Stomach smooth muscle (tissue), 2 donors: Measurements from ENCODE around the gene MRPS27.

Experiments used
- H3K27ac ChIP-seq: one replicate; pipeline ENCODE4 v1.7.0; 2013; ENCODE audit warnings: mild to moderate bottlenecking, low read length, inconsistent platforms
- H3K27me3 ChIP-seq, 2 donors: one replicate each; pipeline ENCODE4 v1.7.0; 2013; ENCODE audit warnings: low read length in 2 of 2; ENCODE audit not compliant: insufficient read depth in 2 of 2, control insufficient read depth in 1 of 2
- H3K36me3 ChIP-seq, 2 donors: one replicate each; pipeline ENCODE4 v1.7.0; 2013; ENCODE audit warnings: low read length in 2 of 2; ENCODE audit not compliant: control insufficient read depth in 2 of 2, insufficient read depth in 2 of 2
- H3K4me1 ChIP-seq: one replicate; pipeline ENCODE4 v1.7.0; 2013; ENCODE audit warnings: low read length; ENCODE audit not compliant: control insufficient read depth, insufficient read depth
- H3K4me3 ChIP-seq, 2 donors: one replicate each; pipeline ENCODE4 v1.7.0; 2013; ENCODE audit warnings: low read length in 2 of 2
- H3K9ac ChIP-seq, 2 donors: one replicate each; pipeline ENCODE4 v1.7.0; 2013; ENCODE audit warnings: low read length in 2 of 2, mild to moderate bottlenecking in 1 of 2
- H3K9me3 ChIP-seq, 2 donors: one replicate each; pipeline ENCODE4 v1.7.0; 2013; ENCODE audit warnings: low read length in 2 of 2; ENCODE audit not compliant: control insufficient read depth in 2 of 2
- donor health status: healthy.
- donor health status: Pancreatic carcinoma.

The MRPS27 gene

GRCh38 chr5:72266862-72267261 lies 53.2 kb downstream of the MRPS27 start:
- H3K27ac ChIP-seq = no peak overlapping the region

DNA sequence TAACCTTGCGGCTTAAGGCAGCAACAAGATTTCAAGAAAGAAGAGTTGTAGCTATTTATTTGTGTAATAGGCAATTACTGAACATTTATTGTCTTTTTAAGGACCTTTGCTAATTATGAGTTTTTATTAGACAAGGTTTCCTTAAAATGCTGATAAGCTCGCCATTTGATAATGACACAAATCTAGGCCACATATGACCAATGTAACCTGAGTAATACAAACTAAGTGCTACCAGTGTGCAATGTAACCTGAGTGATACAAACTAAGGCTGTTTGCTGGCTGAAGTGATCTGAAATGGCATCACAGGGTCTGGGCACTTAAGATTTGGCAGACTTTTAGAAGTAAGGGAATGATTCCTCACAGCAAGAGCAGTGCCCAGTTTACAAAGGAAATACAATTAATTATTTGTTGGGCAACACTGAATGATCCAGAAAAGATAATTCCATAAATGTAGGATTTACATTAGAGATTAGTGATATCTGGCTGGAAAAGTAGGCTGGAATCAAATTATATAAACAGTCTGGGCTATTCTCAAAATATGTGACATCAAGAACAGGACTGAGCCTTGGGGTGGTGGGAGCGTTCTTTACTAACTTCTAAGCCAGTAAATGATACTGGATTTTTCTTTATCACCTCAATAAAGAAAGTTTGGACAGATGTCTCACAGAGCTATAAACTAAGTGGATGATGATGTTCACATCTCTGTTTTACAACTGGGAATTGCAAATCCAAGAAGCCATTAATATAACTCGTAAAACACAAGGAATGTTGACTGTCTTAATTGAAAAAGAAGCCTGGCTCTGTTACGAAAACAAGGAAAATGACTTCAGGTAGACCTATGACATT lies 54.8 kb downstream of the MRPS27 start:
- no peaks in the 10 kb centered on the region for H3K9me3 ChIP-seq
- no peak overlapping the region for H3K9ac ChIP-seq
- H3K27ac ChIP-seq = no peak overlapping the region
- no peaks in the 10 kb centered on the region for H3K36me3 ChIP-seq
- no peak overlapping the region for H3K4me3 ChIP-seq
- H3K4me1 ChIP-seq = no peaks in the 10 kb centered on the region
- H3K27me3 ChIP-seq = no peaks in the 10 kb centered on the region

More at GRCh38 chr5:72266862-72267261, 53.2 kb downstream of the MRPS27 start:
- no peaks in the 10 kb centered on the region for H3K36me3 ChIP-seq
- no peaks in the 10 kb centered on the region for H3K4me1 ChIP-seq
- H3K27me3 ChIP-seq = no peaks in the 10 kb centered on the region
- H3K4me3 ChIP-seq = no peak overlapping the region
- H3K9me3 ChIP-seq = no peaks in the 10 kb centered on the region
- no peak overlapping the region for H3K9ac ChIP-seq

DNA sequence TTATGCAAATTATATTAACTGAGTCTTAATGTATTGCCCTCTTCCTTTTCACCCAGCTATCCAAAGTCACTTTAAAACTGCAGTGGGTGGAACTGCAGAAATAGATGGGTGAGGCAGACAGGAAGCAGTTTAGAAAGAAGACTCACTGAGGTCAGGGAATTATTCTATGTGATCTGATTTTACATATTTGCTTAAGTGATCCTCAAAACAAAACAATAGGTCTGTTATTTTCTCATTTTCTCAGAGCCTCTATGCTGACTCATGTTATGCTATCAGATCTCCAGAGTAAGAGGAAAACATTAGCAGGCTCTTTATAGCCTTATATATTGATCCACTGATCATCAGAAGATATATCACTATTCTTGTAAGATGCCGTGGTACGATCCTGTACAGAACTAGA lies 63.5 kb downstream of the MRPS27 start:
- H3K4me3 ChIP-seq = no peak overlapping the region
- no peaks in the 10 kb centered on the region for H3K27me3 ChIP-seq
- no peaks in the 10 kb centered on the region for H3K9me3 ChIP-seq
- H3K9ac ChIP-seq = no peak overlapping the region
- peaks cover 5% of the 10 kb centered on the region for H3K4me1 ChIP-seq
- H3K36me3 ChIP-seq = no peaks in the 10 kb centered on the region
- H3K27ac ChIP-seq = no peak overlapping the region

GRCh38 chr5:72255670-72256069 lies 64.4 kb downstream of the MRPS27 start:
- H3K9ac ChIP-seq = no peak overlapping the region
- H3K4me3 ChIP-seq = no peak overlapping the region
- H3K4me1 ChIP-seq = peaks cover 5% of the 10 kb centered on the region
- H3K27ac ChIP-seq = no peak overlapping the region
- no peaks in the 10 kb centered on the region for H3K27me3 ChIP-seq
- H3K9me3 ChIP-seq = no peaks in the 10 kb centered on the region
- H3K36me3 ChIP-seq = no peaks in the 10 kb centered on the region

- Histone ChIP-seq H3K4me1 (peaks cover 5% of the 10 kb centered on the region), H3K27me3 (no peaks in the 10 kb centered on the region), H3K4me3 (no peak overlapping the region), H3K9ac (no peak overlapping the region), H3K9me3 (no peaks in the 10 kb centered on the region), H3K36me3 (no peaks in the 10 kb centered on the region), H3K27ac (no peak overlapping the region)
Measured at GRCh38 chr5:72255237-72255636, 64.8 kb downstream of the MRPS27 start.

- Histone ChIP-seq H3K27ac (no peak overlapping the region), H3K9ac (no peak overlapping the region), H3K9me3 (no peaks in the 10 kb centered on the region), H3K27me3 (no peaks in the 10 kb centered on the region), H3K4me3 (no peak overlapping the region), H3K4me1 (peaks cover 16% of the 10 kb centered on the region), H3K36me3 (no peaks in the 10 kb centered on the region)
Measured at GRCh38 chr5:72252574-72253155, 67.4 kb downstream of the MRPS27 start.

DNA sequence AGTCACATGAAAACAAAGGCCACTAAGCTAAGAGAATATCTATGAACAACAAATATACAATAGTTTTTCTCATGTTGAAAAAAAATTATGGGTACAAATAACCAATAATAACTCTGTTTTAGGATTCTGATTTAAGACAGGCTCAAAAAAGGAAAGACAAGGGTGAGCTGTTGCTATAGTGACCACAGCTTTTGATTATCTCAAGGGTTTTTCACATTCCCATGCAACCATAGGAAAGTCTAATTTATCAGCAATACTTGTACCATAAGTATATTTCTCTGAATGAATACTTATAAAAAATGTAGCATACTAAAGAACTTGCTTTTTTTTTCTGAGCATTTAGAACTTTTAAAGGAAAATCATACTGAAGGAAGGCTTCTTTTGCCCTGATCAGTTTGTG lies 68.0 kb downstream of the MRPS27 start:
- no peak overlapping the region for H3K27ac ChIP-seq
- no peaks in the 10 kb centered on the region for H3K9me3 ChIP-seq
- H3K4me1 ChIP-seq = peaks cover 16% of the 10 kb centered on the region
- H3K4me3 ChIP-seq = no peak overlapping the region
- no peaks in the 10 kb centered on the region for H3K27me3 ChIP-seq
- H3K9ac ChIP-seq = no peak overlapping the region
- H3K36me3 ChIP-seq = no peaks in the 10 kb centered on the region

DNA sequence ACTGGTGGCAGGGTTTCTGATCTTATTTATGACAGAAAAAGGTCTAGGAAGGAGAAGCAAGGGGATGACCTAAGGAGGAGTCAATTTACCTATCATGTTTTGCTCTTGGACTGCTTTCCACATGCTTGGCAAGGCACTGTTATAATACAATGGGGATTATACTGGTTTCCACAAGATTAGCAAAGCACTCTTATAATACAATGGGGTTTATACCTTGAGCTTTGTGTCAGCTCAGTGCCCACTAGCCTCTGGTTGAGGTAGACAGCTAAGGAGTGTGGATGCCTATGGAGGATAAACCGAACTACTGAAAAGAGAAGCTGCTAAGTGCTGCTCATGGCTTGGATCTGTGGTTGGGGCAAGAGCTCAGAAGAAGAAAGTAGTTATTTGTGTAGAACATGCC lies 68.7 kb downstream of the MRPS27 start:
- Histone ChIP-seq H3K27me3 (no peaks in the 10 kb centered on the region), H3K27ac (no peak overlapping the region), H3K9me3 (no peaks in the 10 kb centered on the region), H3K4me1 (peaks cover 19% of the 10 kb centered on the region), H3K4me3 (no peak overlapping the region), H3K36me3 (no peaks in the 10 kb centered on the region), H3K9ac (no peak overlapping the region)

DNA sequence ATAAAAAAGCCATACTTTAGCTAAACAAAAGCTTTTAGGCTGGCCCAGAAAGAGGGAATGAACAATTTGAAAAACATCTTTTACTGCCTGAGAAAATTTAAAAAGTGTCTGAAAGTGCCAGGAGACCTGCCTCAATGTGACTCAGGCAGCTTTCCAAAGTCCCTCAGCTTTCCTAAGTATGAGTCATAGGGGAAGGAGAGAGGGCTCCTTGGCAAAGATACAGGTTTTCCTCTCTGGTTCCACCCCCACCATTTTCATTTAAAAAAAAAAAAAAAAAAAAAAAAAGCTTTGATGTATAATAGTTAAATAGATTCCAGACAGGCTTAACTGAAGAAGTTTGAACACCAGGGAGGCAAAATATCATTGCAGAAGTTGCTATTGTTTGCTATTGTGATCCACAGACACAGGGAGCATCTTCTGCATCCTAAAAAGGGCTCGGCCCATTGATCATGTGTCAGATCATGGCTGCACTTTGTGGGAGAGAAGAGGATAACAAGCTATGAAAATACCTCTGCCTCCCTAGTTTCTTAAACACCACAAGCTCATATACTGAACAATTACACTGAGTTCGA lies 71.5 kb downstream of the MRPS27 start:
- no peaks in the 10 kb centered on the region for H3K27me3 ChIP-seq
- H3K36me3 ChIP-seq = no peaks in the 10 kb centered on the region
- peak overlapping the region in 1 of 2 donors; percentile 23 for H3K4me3 ChIP-seq
- no peaks in the 10 kb centered on the region for H3K9me3 ChIP-seq
- H3K9ac ChIP-seq = peak overlapping the region in 1 of 2 donors; percentile 2
- H3K27ac ChIP-seq = peak overlapping the region; percentile 12
- peaks cover 34% of the 10 kb centered on the region for H3K4me1 ChIP-seq

- Histone ChIP-seq H3K36me3 (no peaks in the 10 kb centered on the region), H3K4me3 (peak overlapping the region in 1 of 2 donors; percentile 36), H3K27me3 (no peaks in the 10 kb centered on the region), H3K4me1 (peaks cover 34% of the 10 kb centered on the region), H3K9ac (peak overlapping the region in 1 of 2 donors; percentile 23), H3K9me3 (no peaks in the 10 kb centered on the region), H3K27ac (peak overlapping the region; percentile 81)
Measured at GRCh38 chr5:72246954-72247442, 73.0 kb downstream of the MRPS27 start.
